MG63 (cell line): ENCODE results near the gene HCST. TPM values are rescaled to one million over a fixed set of nuclear protein-coding genes. Genes with fewer than 3 reads are reported as not detected.
"Not testable (repeated sequence)": the region's sequence is repeated elsewhere in the genome, so short reads cannot be mapped to it uniquely, and the experiment has no call there.

Source experiments
- DNase-seq: peaks from one replicate; pipeline ENCODE4 v3.0.0-alpha.2; 2020
- H3K27me3 ChIP-seq: fragments of 250-450 bp; sonication (Bioruptor Pico); 2 replicates; pipeline ENCODE4 v1.5.1; 2020; ENCODE audit warnings: mild to moderate bottlenecking, moderate library complexity
- H3K36me3 ChIP-seq: fragments of 250-450 bp; sonication (Bioruptor Pico); 2 replicates; pipeline ENCODE4 v1.5.1; 2020; ENCODE audit warnings: mild to moderate bottlenecking, moderate library complexity
- H3K4me3 ChIP-seq: fragments of 250-450 bp; sonication (Bioruptor Pico); 2 replicates; pipeline ENCODE4 v1.5.1; 2020; ENCODE audit warnings: mild to moderate bottlenecking, moderate library complexity
- H3K9me3 ChIP-seq: fragments of 250-450 bp; sonication (Bioruptor Pico); 2 replicates; pipeline ENCODE4 v1.5.1; 2020; ENCODE audit warnings: mild to moderate bottlenecking, moderate library complexity
- total RNA-seq: library from RNA; depleted of rRNA; stranded (reverse); fragments of >200 nt; shearing (Covaris generic); gene quantifications from 2 replicates; pipeline ENCODE4 v1.2.3, GENCODE V29; 2014; ENCODE audit warnings: low replicate concordance

HCST gene
- total RNA-seq, 1 experiment from 2014 or later: not detected

DNA sequence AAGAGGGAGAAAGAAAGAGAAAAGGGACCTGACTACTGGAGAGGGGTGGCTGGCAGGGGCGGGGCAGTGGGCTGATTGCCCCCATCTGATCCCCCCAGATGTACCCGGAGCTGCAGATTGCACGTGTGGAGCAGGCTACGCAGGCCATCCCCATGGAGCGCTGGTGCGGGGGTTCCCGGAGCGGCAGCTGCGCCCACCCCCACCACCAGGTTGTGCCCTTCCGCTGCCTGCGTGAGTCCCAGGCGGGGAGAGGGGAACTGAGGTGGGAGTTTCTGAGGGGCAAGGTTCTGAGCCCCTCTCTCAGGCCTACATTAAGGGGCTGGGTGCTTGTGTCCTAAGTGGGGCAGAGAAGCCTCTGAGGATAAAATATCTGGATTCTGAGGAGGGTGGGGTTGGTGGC lies 31.5 kb upstream of the HCST start:
- H3K36me3 ChIP-seq: no peaks in the 10 kb centered on the region
- no peak for DNase-seq
- H3K27me3 ChIP-seq: peaks cover 10% of the 10 kb centered on the region
- no peaks in the 10 kb centered on the region for H3K9me3 ChIP-seq
- H3K4me3 ChIP-seq: no peak overlapping the region

DNA sequence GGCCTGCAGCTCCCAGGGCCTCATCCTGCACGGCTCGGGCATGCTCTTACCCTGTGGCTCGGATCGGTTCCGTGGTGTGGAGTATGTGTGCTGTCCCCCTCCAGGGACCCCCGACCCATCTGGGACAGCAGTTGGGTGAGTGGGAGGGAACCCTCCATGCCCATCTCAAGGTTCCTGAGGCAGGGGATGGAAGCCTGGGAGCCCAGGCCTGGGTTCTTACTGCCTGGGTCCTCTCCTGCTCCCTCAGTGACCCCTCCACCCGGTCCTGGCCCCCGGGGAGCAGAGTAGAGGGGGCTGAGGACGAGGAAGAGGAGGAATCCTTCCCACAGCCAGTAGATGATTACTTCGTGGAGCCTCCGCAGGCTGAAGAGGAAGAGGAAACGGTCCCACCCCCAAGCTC lies 30.7 kb upstream of the HCST start:
- Histone ChIP-seq H3K9me3 (no peaks in the 10 kb centered on the region), H3K4me3 (no peak overlapping the region), H3K36me3 (no peaks in the 10 kb centered on the region), H3K27me3 (peaks cover 9% of the 10 kb centered on the region)
- DNase-seq: no peak

DNA sequence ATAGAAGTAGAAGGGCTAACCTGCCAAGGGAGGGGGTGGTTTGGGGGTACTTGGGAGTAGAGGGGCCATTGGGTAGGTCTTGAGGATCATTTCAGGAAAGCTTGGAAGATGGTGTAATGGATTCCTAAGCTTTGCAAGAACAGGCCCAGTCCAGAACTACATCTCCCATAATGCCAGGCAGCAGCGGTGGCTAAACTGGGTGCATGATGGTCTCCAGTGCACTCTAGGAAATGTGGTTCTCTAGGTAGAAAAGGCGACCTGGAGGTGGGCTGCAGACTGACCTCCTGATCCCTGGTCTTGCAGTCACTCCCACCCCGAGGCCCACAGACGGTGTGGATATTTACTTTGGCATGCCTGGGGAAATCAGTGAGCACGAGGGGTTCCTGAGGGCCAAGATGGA lies 30.1 kb upstream of the HCST start:
- Histone ChIP-seq H3K36me3 (no peaks in the 10 kb centered on the region), H3K4me3 (no peak overlapping the region), H3K27me3 (peaks cover 9% of the 10 kb centered on the region), H3K9me3 (no peaks in the 10 kb centered on the region)
- no peak for DNase-seq

DNA sequence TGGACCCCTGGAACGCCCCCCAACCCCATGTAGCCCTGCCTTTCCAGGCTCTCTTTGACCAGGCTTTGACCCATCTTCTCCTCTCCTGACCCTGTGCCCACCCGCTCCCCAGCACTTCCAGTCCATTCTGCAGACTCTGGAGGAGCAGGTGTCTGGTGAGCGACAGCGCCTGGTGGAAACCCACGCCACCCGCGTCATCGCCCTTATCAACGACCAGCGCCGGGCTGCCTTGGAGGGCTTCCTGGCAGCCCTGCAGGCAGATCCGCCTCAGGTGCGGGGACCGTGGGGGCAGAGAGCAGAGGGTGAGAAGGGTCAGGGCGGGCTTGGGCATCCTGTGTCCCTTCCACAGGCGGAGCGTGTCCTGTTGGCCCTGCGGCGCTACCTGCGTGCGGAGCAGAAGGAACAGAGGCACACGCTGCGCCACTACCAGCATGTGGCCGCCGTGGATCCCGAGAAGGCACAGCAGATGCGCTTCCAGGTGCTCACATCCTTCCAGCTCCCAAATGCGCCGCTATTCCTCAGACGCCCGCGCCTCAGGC lies 27.9 kb upstream of the HCST start:
- Histone ChIP-seq H3K36me3 (no peaks in the 10 kb centered on the region), H3K27me3 (no peaks in the 10 kb centered on the region), H3K9me3 (no peaks in the 10 kb centered on the region), H3K4me3 (no peak overlapping the region)
- no peak for DNase-seq

DNA sequence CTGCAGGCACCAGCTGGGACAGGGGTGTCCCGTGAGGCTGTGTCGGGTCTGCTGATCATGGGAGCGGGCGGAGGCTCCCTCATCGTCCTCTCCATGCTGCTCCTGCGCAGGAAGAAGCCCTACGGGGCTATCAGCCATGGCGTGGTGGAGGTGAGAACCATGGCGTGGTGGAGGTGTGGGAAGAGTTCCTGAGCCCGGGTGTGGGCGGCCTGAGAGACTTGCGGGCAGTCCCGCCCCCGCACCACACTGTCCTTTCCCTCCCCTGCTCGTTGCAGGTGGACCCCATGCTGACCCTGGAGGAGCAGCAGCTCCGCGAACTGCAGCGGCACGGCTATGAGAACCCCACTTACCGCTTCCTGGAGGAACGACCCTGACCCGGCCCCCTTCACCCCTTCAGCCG lies 23.3 kb upstream of the HCST start:
- Histone ChIP-seq H3K9me3 (no peaks in the 10 kb centered on the region), H3K27me3 (no peaks in the 10 kb centered on the region), H3K4me3 (no peak overlapping the region), H3K36me3 (no peaks in the 10 kb centered on the region)
- DNase-seq: no peak

DNA sequence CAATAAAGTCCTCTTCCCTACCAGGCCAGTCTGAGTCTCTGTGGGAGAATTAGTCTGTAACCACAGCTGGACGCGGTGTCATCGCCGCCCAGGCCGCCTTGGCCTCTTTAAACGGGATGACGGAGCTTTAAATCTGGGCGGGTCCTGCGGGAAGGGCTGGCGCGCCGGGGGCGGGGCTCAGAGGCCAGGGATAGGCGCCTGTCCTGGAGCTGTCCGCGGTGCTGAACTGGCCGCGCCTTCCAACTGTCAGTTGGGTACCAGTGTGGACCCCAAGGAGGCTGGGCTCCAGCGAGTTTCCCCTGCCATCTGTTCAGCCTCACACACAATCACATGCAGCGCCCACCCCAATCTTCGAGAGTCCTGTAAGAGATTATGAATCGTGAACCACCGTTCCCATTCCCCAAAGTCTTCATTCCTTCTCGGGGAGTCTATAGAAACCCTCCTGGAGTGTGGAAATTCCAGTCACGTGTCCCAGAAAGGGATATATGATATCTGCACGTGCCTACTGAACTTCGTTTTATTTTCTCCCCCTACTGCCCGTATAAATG lies 22.5 kb upstream of the HCST start:
- Histone ChIP-seq H3K27me3 (no peaks in the 10 kb centered on the region), H3K9me3 (no peaks in the 10 kb centered on the region), H3K36me3 (no peaks in the 10 kb centered on the region), H3K4me3 (no peak overlapping the region)
- peak; percentile 94 for DNase-seq

DNA sequence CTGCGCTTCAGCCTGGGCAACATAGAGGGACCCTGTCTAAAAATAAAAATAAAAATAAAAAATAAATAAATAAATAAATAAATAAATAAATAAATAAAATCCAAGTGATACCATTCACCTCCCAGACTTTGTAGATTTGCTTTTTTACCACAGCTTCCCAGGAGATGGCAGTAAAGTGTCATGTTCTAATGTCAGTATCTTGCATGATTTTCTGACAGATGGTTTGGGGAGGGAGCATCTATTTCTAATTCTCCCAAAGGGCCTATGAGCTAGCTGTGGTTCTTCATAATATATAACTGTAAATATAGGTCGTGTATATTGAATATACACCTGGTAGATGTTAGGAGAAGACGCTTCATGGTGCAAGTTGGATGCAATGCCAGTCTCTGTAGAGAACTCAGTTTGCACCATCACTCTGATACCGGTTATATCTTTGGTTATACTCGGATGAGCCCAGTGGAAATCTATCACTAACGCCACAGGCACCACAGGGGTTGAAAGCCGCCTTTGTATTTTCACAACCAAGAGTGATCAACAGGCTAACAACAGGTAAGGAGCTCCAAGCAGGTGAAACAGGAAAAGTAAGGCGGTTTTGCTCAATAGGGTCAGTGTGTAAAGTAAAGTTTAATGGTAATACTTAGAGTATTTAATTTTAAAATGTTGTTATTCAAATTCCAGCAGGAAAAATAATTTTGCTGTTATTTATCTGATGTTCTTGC lies 20.1 kb upstream of the HCST start:
- no peaks in the 10 kb centered on the region for H3K36me3 ChIP-seq
- H3K27me3 ChIP-seq: no peaks in the 10 kb centered on the region
- H3K4me3 ChIP-seq: no peak overlapping the region
- no peak for DNase-seq
- H3K9me3 ChIP-seq: no peaks in the 10 kb centered on the region

DNA sequence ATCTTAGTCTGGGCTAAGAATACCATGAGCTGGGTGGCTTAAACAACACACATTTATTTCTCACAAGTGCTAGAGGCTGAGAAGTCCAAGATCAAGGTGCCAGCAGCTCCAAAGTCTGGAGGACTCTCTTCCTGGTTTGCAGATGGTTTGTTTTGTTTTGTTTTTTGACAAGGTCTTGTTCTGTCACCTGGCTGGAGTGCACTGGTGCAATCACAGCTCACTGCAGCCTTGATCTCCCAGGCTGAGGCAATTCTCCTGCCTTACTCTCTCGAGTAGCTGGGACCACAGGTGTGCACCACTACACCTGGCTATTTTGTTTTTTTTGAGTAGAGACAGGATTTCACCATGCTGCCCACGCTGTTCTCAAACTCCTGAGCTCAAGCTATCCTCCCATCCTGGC lies 18.4 kb upstream of the HCST start:
- peaks cover 7% of the 10 kb centered on the region for H3K36me3 ChIP-seq
- H3K9me3 ChIP-seq: no peaks in the 10 kb centered on the region
- H3K27me3 ChIP-seq: no peaks in the 10 kb centered on the region
- H3K4me3 ChIP-seq: no peak overlapping the region
- DNase-seq: no peak

DNA sequence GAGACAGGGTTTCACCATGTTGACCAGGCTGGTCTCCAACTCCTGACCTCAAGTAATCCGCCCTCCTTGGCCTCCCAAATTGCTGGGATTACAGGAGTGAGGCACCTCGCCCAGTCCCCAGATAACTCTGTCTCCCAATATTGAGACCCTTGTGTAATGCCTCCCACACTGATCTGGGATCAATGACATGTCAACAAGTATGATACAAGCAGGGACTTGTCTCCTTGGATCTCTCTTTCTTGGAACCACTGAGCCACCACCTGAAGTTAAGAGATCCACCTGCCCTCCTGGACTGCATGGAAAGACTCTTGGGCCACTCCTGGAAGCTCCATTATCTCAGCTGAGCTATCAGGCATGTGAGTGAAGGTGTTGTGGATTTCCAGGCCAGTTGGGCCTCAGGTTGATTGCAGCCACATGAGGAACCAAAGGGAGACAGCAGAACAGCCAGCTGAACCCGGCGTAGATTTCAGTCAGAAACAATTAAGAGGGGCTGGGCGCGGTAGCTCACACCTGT lies 17.0 kb upstream of the HCST start:
- H3K4me3 ChIP-seq: no peak overlapping the region
- DNase-seq: no peak
- H3K36me3 ChIP-seq: peaks cover 12% of the 10 kb centered on the region
- no peaks in the 10 kb centered on the region for H3K9me3 ChIP-seq
- H3K27me3 ChIP-seq: no peaks in the 10 kb centered on the region

DNA sequence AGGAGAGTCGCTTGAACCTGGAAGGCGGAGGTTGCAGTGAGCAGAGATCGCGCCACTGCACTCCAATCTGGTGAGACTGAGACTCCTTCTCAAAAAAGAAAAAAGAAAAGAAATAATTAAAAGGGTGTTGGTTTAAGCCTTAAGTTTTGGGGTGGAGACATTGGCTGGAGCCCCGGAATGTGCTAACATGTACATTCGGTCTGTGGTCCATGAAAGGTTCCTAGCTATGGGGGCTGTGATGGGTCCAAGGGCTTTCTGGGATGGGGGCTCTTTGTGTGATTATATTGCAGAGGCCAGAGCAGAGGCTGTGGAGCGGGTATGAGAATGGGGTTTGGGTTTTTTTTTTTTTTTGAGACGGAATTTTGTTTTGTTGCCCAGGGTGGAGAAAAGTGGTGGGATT lies 16.4 kb upstream of the HCST start:
- no peak for DNase-seq
- Histone ChIP-seq H3K36me3 (peaks cover 16% of the 10 kb centered on the region), H3K9me3 (no peaks in the 10 kb centered on the region), H3K27me3 (no peaks in the 10 kb centered on the region), H3K4me3 (no peak overlapping the region)

DNA sequence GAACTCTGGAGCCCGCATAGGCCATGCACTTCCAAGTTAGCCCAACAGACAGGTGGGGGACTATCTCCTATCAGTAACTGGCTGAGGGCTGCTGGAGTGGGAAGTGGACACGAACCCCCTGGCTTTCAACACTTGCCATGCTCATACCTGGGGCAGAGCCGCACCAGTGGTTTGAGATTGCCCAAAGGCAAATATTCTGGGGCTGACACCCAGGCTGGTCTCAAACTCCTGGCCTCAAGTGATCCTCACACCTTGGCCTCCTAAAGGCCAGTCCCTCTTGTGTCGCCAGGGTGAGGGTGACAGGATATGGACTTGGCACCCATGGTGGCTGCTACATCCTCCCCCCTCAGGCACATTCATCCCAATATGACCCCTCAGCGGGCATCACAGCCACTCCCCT lies 15.1 kb upstream of the HCST start:
- Histone ChIP-seq H3K27me3 (no peaks in the 10 kb centered on the region), H3K36me3 (peaks cover 20% of the 10 kb centered on the region), H3K9me3 (no peaks in the 10 kb centered on the region), H3K4me3 (no peak overlapping the region)
- no peak for DNase-seq

DNA sequence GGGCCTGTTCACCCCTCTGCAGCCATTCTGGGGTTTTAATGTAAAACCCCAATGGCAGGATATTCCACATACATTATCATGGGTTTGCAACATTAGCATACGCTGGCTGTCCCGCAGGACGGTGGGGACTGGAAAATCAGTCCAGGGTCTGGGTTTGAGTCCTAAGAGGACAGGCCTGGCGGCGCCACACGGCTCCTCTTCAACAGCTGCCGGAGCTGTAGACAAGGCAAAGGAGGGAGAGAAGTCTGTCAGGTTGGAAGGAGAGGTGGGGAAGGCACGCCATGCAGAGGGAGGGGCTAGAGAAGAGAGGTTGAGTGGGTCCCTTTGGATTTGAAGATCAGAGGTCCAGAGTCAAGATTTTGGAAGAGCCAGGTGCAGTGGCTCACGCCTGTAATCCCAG lies 13.9 kb upstream of the HCST start:
- H3K27me3 ChIP-seq: no peaks in the 10 kb centered on the region
- peaks cover 24% of the 10 kb centered on the region for H3K36me3 ChIP-seq
- no peak overlapping the region for H3K4me3 ChIP-seq
- H3K9me3 ChIP-seq: no peaks in the 10 kb centered on the region
- no peak for DNase-seq

DNA sequence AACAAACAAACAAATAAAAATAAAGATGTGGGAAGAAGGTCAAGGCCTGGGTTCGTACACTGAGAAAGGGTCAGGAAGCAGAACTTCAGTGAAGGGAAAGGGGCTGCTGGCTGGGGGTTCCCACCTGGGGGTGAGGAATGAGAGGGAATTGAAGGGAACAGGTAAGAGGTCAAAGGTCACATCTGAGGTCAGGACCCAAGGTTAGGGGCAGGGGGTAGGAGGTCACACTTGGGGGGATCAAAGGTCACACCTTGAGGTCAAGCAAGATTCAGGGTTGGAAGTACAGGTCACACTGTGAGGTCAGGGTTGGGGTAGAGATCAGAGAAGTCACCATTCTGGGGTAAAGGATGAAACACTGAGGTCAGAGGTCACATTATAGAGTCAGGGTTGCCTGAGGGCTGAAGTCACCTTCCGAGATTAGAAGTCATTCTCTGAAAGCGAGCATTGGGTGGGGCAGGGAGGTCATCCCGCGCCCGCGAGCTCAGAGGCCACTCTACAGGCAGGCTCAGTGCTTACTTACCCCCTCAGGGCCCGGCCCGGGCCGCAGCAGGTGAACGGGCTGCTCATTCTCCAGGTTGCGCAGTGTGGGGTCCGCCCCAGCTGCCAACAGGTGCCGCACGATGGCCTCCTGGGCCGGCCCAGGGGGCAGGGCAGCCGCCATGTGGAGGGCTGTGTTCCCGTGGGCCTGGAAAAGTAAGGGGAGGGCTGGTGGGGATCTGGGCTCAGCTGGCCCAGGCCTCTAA lies 12.8 kb upstream of the HCST start:
- H3K4me3 ChIP-seq: no peak overlapping the region
- H3K9me3 ChIP-seq: no peaks in the 10 kb centered on the region
- no peak for DNase-seq
- no peaks in the 10 kb centered on the region for H3K27me3 ChIP-seq
- H3K36me3 ChIP-seq: peaks cover 30% of the 10 kb centered on the region

DNA sequence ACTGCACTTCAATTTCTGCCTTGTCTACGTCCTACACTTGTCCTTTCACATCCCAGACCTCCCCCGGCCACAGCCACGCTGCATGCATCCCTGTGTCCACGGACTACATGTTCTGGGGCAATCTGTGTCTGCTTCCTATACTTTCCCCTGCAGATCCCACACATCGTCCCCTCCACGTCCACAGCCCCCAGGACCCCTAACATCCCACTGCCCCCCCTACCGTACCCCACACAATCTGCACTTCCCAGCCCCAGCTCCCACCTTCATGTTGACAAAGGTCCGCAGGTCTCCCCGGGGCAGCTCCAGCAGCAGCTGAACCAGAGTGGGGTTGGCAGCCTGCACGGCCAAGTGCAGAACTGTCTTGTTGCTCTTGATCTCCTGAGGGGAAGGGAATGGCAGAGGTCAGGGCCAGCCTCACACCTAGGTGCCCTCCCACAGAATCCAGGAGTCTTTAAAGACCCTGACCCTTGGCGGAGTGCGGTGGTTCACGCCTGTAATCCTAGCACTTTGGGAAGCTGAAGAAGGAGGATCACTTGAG lies 12.1 kb upstream of the HCST start:
- Histone ChIP-seq H3K9me3 (no peaks in the 10 kb centered on the region), H3K27me3 (no peaks in the 10 kb centered on the region), H3K36me3 (peaks cover 30% of the 10 kb centered on the region), H3K4me3 (no peak overlapping the region)
- DNase-seq: no peak

DNA sequence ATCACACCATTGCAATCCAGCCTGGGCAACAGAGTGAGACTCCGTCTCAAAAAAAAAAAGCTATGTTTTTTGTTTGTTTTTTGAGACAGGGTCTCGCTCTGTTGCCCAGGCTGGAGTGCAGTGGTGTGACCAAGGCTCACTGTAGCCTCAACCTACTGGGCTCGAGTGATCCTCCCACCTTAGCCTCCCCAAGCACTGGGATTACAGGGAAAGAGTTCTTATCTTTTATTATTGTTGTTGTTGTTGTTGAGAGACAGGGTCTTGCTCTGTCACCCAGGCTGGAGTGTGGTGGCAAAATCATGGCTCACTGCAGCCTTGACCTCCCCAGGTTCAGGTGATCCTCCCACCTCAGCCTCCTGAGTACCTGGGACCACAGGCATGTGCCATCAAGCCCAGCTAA lies 10.5 kb upstream of the HCST start:
- DNase-seq, H3K9me3 ChIP-seq: not testable (repeated sequence)
- peaks cover 33% of the 10 kb centered on the region for H3K36me3 ChIP-seq

DNA sequence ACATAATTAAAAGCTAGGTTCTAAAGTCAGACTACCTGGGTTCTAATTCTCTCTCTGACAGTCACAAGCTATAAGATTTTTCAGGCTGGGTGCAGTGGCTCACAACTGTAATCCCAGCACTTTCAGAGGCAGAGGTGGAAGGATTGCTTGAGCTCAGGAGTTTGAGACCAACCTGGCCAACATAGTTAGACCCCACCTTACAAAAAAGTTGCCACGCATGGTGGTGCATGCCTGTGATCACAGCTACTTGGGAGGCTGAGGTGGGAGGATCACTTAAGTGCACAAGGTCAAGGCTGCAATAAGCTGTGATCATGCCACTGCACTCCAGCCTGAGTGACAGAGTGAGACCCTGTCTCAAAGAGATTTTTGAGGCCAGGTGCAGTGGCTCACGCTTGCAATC lies 8.0 kb upstream of the HCST start:
- DNase-seq: no peak
- Histone ChIP-seq H3K4me3 (no peak overlapping the region), H3K9me3 (no peaks in the 10 kb centered on the region), H3K36me3 (peaks cover 33% of the 10 kb centered on the region), H3K27me3 (no peaks in the 10 kb centered on the region)

More for the DNA sequence above, 10.5 kb upstream of the HCST start:
- not testable (repeated sequence) for H3K27me3 ChIP-seq, H3K4me3 ChIP-seq

DNA sequence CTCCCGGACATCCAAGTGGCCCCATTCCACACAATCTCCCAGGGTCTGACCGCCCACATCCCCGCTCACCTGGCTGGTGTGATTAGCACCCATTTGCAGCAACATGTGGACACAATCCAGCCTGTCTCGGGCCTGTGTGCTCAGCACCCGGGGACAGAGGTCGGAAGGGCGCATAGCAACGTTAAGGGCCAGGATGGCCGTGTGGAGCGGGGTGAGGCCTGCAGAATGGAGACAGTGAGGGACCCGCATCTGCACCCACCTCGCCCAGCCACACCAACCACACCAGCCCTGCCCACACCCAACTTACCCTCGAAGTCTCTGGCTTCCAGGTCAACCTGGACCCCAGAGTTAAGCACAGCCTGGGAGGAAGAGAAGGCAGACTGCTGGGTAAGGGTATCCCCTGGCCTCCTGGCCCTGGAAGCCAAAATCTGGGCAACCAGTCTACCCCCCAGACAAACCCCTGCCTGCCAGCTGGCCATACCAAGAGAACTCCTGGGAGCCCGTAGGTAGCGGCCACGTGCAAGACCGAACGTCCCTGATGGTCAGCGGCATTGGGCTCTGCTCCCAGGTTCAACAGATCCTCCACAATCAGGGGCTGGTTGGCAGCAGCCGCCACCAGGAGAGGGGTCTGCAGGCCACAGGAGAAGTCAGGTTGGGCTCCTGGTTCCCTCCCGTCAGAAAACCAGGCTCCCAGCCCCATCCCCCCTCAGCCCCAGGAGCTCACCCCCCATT lies 6.3 kb upstream of the HCST start:
- Histone ChIP-seq H3K36me3 (peaks cover 25% of the 10 kb centered on the region), H3K9me3 (no peaks in the 10 kb centered on the region)
- DNase-seq: no peak

More for the DNA sequence above, 6.3 kb upstream of the HCST start:
- Histone ChIP-seq H3K27me3 (no peaks in the 10 kb centered on the region), H3K4me3 (no peak overlapping the region)
